ENCODE measurements around the gene FNTB.
A peak's percentile ranks its signal among the peaks of the same experiment; 100 is the strongest.

Gene FNTB

GRCh38 chr14:65098586-65098985 lies 111.9 kb downstream of the FNTB start:
- H3K9me3 ChIP-seq (ENCODE audit: severe bottlenecking): no peaks in the 10 kb centered on the region
- TF ChIP-seq, protein P1, sequence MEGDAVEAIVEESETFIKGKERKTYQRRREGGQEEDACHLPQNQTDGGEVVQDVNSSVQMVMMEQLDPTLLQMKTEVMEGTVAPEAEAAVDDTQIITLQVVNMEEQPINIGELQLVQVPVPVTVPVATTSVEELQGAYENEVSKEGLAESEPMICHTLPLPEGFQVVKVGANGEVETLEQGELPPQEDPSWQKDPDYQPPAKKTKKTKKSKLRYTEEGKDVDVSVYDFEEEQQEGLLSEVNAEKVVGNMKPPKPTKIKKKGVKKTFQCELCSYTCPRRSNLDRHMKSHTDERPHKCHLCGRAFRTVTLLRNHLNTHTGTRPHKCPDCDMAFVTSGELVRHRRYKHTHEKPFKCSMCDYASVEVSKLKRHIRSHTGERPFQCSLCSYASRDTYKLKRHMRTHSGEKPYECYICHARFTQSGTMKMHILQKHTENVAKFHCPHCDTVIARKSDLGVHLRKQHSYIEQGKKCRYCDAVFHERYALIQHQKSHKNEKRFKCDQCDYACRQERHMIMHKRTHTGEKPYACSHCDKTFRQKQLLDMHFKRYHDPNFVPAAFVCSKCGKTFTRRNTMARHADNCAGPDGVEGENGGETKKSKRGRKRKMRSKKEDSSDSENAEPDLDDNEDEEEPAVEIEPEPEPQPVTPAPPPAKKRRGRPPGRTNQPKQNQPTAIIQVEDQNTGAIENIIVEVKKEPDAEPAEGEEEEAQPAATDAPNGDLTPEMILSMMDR (IDR thresholded peaks at IDR 0.05; ENCODE audit: low read depth, low read length): no peak
- H3K27ac ChIP-seq: no peak overlapping the region
- H3K4me3 ChIP-seq (ENCODE audit: low read depth, low read length): no peak overlapping the region
- H3K36me3 ChIP-seq: peaks cover 25% of the 10 kb centered on the region
- DNase-seq: no peak
- no peaks in the 10 kb centered on the region for H3K27me3 ChIP-seq (ENCODE audit: insufficient read depth, low read depth, severe bottlenecking)

- Histone ChIP-seq H3K4me3 (ENCODE audit: low read depth, low read length) (peak overlapping the region; percentile 96), H3K27me3 (ENCODE audit: insufficient read depth, low read depth, severe bottlenecking) (no peaks in the 10 kb centered on the region), H3K27ac (no peak overlapping the region), H3K9me3 (ENCODE audit: severe bottlenecking) (no peaks in the 10 kb centered on the region), H3K36me3 (peaks cover 23% of the 10 kb centered on the region)
- no peak for DNase-seq
- TF ChIP-seq, protein P1 (IDR thresholded peaks at IDR 0.05; ENCODE audit: low read depth, low read length): no peak
Observed at GRCh38 chr14:65100922-65101541, 114.3 kb downstream of the FNTB start.

GRCh38 chr14:65101631-65102440 lies 115.1 kb downstream of the FNTB start:
- Histone ChIP-seq H3K9me3 (ENCODE audit: severe bottlenecking) (no peaks in the 10 kb centered on the region), H3K27ac (peak overlapping the region; percentile 70), H3K27me3 (ENCODE audit: insufficient read depth, low read depth, severe bottlenecking) (no peaks in the 10 kb centered on the region), H3K36me3 (peaks cover 23% of the 10 kb centered on the region), H3K4me3 (ENCODE audit: low read depth, low read length) (peak overlapping the region; percentile 96)
- TF ChIP-seq, protein P1 (IDR thresholded peaks at IDR 0.05; ENCODE audit: low read depth, low read length): no peak
- peak; percentile 15 for DNase-seq

GRCh38 chr14:65102441-65103149 lies 115.9 kb downstream of the FNTB start, which contains the start of gene MAX:
TSS of gene MAX (minus strand) at chr14:65102517. CDS start at chr14:65102339, 178 bp downstream.
- H3K27ac ChIP-seq: peak within 1 kb of the TSS; percentile 70

DNA sequence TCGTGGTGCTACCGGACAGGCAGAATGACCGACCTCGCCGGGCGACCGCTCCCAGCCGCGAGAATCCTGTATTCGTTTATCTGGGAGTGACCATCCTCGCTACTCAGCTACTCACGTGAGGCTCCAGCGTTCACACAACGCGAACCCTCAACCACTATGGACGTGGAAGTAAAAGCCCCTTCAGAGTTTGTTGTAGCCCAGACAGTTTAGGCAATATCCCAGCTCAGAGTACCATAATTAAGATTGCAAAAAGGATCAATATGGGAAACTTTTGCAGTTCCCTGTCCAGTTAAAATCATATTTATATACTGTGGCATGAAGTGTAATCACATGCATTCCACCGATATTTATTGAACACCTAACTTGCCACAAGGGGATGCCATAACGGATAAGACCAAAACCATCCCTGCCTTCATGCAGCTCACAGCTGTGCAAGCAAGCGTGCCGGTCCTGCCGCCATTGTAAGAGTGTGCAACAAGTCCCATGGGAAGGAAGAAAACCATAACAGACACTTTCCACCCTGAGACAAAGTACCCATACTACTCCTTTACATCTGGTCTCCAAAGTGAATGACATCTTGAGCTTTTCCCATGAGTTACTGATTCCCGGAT lies 116.6 kb downstream of the FNTB start:
- TF ChIP-seq, protein P1 (IDR thresholded peaks at IDR 0.05; ENCODE audit: low read depth, low read length): peak; percentile 25; the same call in 1 of the 2 replicates
- H3K27ac ChIP-seq: no peak overlapping the region
- DNase-seq: peak; percentile 34
- H3K9me3 ChIP-seq (ENCODE audit: severe bottlenecking): no peaks in the 10 kb centered on the region
- no peaks in the 10 kb centered on the region for H3K27me3 ChIP-seq (ENCODE audit: insufficient read depth, low read depth, severe bottlenecking)
- peak overlapping the region; percentile 83 for H3K4me3 ChIP-seq (ENCODE audit: low read depth, low read length)
- H3K36me3 ChIP-seq: peaks cover 16% of the 10 kb centered on the region

More at GRCh38 chr14:65102441-65103149, 115.9 kb downstream of the FNTB start, which contains the start of gene MAX:
- Histone ChIP-seq H3K4me3 (ENCODE audit: low read depth, low read length) (peak within 1 kb of the TSS; percentile 96), H3K27me3 (ENCODE audit: insufficient read depth, low read depth, severe bottlenecking) (no peaks in the 10 kb centered on the region), H3K9me3 (ENCODE audit: severe bottlenecking) (no peaks in the 10 kb centered on the region), H3K36me3 (peaks cover 16% of the 10 kb centered on the region)
- peak; percentile 98 for DNase-seq
- TF ChIP-seq, protein P1 (IDR thresholded peaks at IDR 0.05; ENCODE audit: low read depth, low read length): no peak

All from WERI-Rb-1 (cell line).